Mucosa of descending colon (tissue), 3 donors: ENCODE measurements around the gene RRAD. TPM values are rescaled to one million over a fixed set of nuclear protein-coding genes. Genes with fewer than 3 reads are reported as not detected.
"Not testable (repeated sequence)": the region's sequence is repeated elsewhere in the genome, so short reads cannot be mapped to it uniquely, and the experiment has no call there.

Experiments used
- ATAC-seq: fragments of 200-7000 bp; cut with Tn5 transposase; one replicate; pipeline ENCODE4 v1.9.1; 2020; ENCODE audit warnings: mild to moderate bottlenecking, moderate library complexity
- DNase-seq, 3 donors: peaks; one replicate each; pipeline ENCODE4 v3.0.0-alpha.2; 2020
- H3K36me3 ChIP-seq: fragments of 200-600 bp; one replicate; pipeline ENCODE4 v1.8.0; 2021; ENCODE audit warnings: low read depth, mild to moderate bottlenecking
- H3K4me1 ChIP-seq: fragments of 200-600 bp; one replicate; pipeline ENCODE4 v1.8.0; 2021; ENCODE audit warnings: low read depth, mild to moderate bottlenecking
- H3K4me3 ChIP-seq: fragments of 200-600 bp; one replicate; pipeline ENCODE4 v1.8.0; 2021; ENCODE audit warnings: mild to moderate bottlenecking
- H3K9me3 ChIP-seq: fragments of 200-600 bp; one replicate; pipeline ENCODE4 v1.8.0; 2021; ENCODE audit warnings: mild to moderate bottlenecking
- intact Hi-C, 2 donors: fragments of 100-400 bp; cut with DNase I in 1 of 2; cut with micrococcal nuclease in 1 of 2; formaldehyde crosslinking; loops; one replicate each; pipeline versions ENCODE4 v1.11.0 to v1.11.1; 2022; cut with DNase I, micrococcal nuclease
- total RNA-seq, 3 donors: library from RNA; stranded (reverse); fragmentation: NEBNext Ultra II Directional in 2 of 3; extraction: Animal tissue kit (Norgen Biotek cat#: 25700) in 2 of 3; gene quantifications; one replicate each; pipeline versions ENCODE4 v1.2.1 to v1.2.4, GENCODE V29; 2021 to 2023
- TF ChIP-seq, protein P1 (sequence below): fragments of 200-600 bp; IDR thresholded peaks from one replicate; pipeline ENCODE4 v1.8.0; 2022; ENCODE audit warnings: antibody characterized with exemption, mild to moderate bottlenecking
- donor health status: DM: no; HTN: no; CAD: no; lungs with moderate emphysema.
- donor health status: DM: no; HTN: no; CAD: no.
- donor health status: DM: no; HTN: yes; CAD: no.

The RRAD gene
- total RNA-seq, 3 donors from 2014 or later: 1.3 to 11.6 (median 1.3) TPM

DNA sequence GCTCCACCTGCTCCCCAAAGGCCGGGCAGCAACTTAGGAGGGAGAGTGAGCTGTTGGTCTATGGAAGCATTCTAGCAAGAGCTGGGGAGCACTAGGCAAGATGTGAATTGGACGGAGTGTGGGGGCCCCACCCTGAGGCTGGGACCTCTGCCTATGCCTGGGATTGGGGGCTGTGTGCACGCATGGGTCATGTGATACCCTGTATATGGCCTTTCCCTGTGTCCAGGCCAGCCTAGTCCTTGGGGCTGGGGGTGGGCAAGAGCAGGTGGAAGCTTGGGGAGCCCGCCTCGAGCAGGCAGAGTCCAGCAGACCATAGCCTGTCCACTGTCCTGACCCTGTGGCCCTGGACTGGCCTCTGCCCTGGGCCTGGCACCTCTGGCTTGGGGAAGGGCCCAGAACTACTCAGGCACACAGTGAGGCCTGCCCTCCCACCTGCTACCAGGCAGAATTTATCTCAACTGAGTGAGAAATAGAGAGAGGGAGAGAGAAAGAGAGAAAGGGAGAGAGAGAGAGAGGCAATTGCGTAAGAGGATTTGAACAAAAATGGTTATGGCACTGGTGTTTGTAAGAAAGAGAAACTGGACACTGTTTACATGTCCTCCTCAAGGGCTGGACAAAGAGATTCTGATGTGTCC is 25.9 kb downstream of the RRAD start:
- DNase-seq: peak in 1 of 3 donors; percentile 30
- H3K4me1 ChIP-seq: peaks cover 38% of the 10 kb centered on the region
- H3K36me3 ChIP-seq: no peaks in the 10 kb centered on the region
- H3K9me3 ChIP-seq: no peaks in the 10 kb centered on the region
- intact Hi-C loops: no loop called here
- no peak overlapping the region for H3K4me3 ChIP-seq
- ATAC-seq: no peak
- TF ChIP-seq, protein P1, sequence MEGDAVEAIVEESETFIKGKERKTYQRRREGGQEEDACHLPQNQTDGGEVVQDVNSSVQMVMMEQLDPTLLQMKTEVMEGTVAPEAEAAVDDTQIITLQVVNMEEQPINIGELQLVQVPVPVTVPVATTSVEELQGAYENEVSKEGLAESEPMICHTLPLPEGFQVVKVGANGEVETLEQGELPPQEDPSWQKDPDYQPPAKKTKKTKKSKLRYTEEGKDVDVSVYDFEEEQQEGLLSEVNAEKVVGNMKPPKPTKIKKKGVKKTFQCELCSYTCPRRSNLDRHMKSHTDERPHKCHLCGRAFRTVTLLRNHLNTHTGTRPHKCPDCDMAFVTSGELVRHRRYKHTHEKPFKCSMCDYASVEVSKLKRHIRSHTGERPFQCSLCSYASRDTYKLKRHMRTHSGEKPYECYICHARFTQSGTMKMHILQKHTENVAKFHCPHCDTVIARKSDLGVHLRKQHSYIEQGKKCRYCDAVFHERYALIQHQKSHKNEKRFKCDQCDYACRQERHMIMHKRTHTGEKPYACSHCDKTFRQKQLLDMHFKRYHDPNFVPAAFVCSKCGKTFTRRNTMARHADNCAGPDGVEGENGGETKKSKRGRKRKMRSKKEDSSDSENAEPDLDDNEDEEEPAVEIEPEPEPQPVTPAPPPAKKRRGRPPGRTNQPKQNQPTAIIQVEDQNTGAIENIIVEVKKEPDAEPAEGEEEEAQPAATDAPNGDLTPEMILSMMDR: no peak

DNA sequence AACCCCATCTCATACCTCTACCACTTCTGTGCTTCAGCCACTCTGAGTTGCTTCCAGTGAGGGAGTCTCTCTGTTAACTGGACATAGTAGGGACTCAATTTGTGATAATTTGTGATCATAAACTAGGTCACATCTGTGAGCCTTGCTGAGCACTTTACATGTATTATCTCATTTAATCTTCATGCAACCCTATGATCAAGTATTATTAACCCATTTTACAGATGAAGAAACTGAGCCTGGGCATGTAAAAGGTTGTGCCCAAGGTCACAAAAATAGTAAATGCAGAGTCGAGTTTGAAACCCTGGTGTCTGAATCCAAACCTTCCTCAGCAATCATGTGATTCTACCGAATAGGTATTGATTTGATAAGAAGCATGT is 26.4 kb downstream of the RRAD start:
- Histone ChIP-seq H3K36me3 (no peaks in the 10 kb centered on the region), H3K4me1 (peaks cover 38% of the 10 kb centered on the region)
- intact Hi-C loops: no loop called here

DNA sequence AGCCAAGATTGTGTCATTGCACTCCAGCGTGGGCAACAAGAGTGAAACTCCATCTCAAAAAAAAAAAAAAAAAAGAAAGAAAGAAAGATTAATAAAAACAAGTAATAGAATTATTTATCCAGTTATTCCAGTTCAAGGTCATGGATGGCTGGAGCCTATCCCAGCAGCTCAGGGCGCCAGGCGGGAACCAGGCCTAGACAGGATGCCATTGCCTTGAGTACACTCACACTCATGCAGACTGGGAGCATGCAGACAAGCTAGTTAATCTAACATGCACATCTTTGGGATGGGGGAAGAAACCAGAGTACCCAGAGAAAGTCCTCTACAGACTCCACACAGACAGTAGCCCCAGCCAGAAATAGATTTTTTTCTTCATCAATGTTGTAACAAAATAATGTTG is 27.1 kb downstream of the RRAD start:
- Histone ChIP-seq H3K36me3 (no peaks in the 10 kb centered on the region), H3K4me1 (peaks cover 38% of the 10 kb centered on the region), H3K4me3 (no peak overlapping the region), H3K9me3 (no peaks in the 10 kb centered on the region)
- intact Hi-C loops: no loop called here
- no peak for ATAC-seq
- DNase-seq: peak in 1 of 3 donors; percentile 35
- TF ChIP-seq, protein P1: no peak

More for the DNA sequence above, 26.4 kb downstream of the RRAD start:
- no peak for ATAC-seq
- Histone ChIP-seq H3K9me3 (no peaks in the 10 kb centered on the region), H3K4me3 (no peak overlapping the region)
- TF ChIP-seq, protein P1: no peak
- no peak for DNase-seq

DNA sequence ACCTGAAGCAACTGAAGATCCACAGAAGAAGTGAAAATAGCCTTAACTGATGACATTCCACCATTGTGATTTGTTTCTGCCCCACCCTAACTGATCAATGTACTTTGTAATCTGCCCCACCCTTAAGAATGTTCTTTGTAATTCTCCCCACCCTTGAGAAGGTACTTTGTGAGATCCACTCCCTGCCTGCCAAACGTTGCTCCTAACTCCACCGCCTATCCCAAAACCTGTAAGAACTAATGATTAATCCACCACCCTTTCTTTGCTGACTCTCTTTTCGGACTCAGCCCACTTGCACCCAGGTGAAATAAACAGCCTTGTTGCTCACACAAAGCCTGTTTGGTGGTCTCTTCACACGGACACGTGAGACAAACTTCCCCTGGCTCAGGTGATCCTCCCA is 28.7 kb downstream of the RRAD start:
- DNase-seq: peak in 2 of 3 donors; percentile 18 to 41
- intact Hi-C loops, H3K9me3 ChIP-seq, H3K36me3 ChIP-seq, H3K4me3 ChIP-seq: not testable (repeated sequence)
- peak; percentile 15 for ATAC-seq
- H3K4me1 ChIP-seq: peaks cover 38% of the 10 kb centered on the region

DNA sequence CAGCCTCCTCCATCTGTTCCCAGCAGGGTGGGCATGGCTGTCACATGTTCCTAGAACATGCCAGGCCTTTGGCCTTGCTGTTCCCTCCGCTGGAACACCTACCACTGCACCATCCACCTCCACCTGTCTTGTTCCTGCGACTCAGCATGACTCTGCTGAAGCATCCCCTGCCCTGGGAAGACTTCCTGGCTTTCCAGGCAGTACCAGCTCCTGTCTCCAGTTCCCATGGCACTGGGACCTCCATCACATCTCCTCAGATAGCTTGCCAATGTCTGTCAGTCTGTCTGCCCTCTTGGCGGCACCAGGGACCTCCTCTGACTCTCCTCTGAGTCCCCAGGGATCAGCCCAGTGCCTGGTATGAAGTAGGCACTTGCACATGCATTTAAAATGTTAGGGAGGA is 29.3 kb downstream of the RRAD start:
- no peaks in the 10 kb centered on the region for H3K36me3 ChIP-seq
- intact Hi-C loops: no loop called here
- peaks cover 33% of the 10 kb centered on the region for H3K4me1 ChIP-seq

DNA sequence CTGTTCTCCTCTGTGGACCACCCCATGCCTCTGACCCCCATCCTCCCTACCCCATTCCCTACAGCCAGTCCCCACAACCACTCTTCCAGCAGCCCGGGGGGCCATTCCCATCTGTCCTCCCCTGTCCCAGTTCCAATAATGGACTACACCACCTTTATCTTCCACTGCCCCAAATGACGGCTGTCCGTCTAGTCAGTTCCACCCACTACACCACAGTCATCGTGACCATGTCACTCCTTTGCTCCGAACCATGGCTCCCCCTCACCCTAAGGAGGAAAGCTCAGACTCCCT is 29.7 kb downstream of the RRAD start:
- intact Hi-C loops: no loop called here
- no peak for ATAC-seq
- TF ChIP-seq, protein P1: no peak

More for the DNA sequence above, 29.3 kb downstream of the RRAD start:
- Histone ChIP-seq H3K4me3 (no peak overlapping the region), H3K9me3 (no peaks in the 10 kb centered on the region)
- ATAC-seq: peak; percentile 23
- TF ChIP-seq, protein P1: no peak
- DNase-seq: peak in 1 of 3 donors; percentile 32

More for the DNA sequence above, 29.7 kb downstream of the RRAD start:
- Histone ChIP-seq H3K4me1 (peaks cover 29% of the 10 kb centered on the region), H3K9me3 (no peaks in the 10 kb centered on the region), H3K4me3 (no peak overlapping the region), H3K36me3 (no peaks in the 10 kb centered on the region)
- no peak for DNase-seq
